ENCODE results near the gene CADM4.

- no peak for TF ChIP-seq EZH2 (IDR thresholded peaks at IDR 0.05; ENCODE audit: low read depth, low read length, severe bottlenecking)
- TF ChIP-seq, protein P1, sequence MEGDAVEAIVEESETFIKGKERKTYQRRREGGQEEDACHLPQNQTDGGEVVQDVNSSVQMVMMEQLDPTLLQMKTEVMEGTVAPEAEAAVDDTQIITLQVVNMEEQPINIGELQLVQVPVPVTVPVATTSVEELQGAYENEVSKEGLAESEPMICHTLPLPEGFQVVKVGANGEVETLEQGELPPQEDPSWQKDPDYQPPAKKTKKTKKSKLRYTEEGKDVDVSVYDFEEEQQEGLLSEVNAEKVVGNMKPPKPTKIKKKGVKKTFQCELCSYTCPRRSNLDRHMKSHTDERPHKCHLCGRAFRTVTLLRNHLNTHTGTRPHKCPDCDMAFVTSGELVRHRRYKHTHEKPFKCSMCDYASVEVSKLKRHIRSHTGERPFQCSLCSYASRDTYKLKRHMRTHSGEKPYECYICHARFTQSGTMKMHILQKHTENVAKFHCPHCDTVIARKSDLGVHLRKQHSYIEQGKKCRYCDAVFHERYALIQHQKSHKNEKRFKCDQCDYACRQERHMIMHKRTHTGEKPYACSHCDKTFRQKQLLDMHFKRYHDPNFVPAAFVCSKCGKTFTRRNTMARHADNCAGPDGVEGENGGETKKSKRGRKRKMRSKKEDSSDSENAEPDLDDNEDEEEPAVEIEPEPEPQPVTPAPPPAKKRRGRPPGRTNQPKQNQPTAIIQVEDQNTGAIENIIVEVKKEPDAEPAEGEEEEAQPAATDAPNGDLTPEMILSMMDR (IDR thresholded peaks at IDR 0.05; ENCODE audit: control extremely low read depth in 1 of 3, insufficient read depth in 1 of 3, low read depth in 1 of 3, low read length in 3 of 3): no peak
- no peak for TF ChIP-seq CHD1 (IDR thresholded peaks at IDR 0.05; ENCODE audit: low read depth, low read length)
- no peak for TF ChIP-seq JUND (IDR thresholded peaks at IDR 0.05; ENCODE audit: low read length)
- TF ChIP-seq MAX (IDR thresholded peaks at IDR 0.05): no peak
- no peak for TF ChIP-seq JUN (IDR thresholded peaks at IDR 0.05; ENCODE audit: low read depth, low read length)
- no peak for TF ChIP-seq YY1 (IDR thresholded peaks at IDR 0.05; ENCODE audit: low read depth, low read length)
- TF ChIP-seq ZNF274 (IDR thresholded peaks at IDR 0.05; ENCODE audit: borderline replicate concordance, extremely low read depth, low read length): no peak
- no peak for TF ChIP-seq KDM5A (IDR thresholded peaks at IDR 0.05; ENCODE audit: low read length)
These were observed 35.7 kb upstream of the CADM4 start for GRCh38 chr19:43675269-43675879.
